HG02759 (cell line): ENCODE results near the gene TMCO5A.
"Not testable (repeated sequence)": the region's sequence is repeated elsewhere in the genome, so short reads cannot be mapped to it uniquely, and the experiment has no call there.

ENCODE experiments used
- ATAC-seq: cut with Tn5 transposase; IDR thresholded peaks from one replicate; pipeline ENCODE4 v1.9.1; 2021; ENCODE audit warnings: mild to moderate bottlenecking, moderate library complexity; ENCODE audit not compliant: unreplicated experiment

TMCO5A gene

DNA sequence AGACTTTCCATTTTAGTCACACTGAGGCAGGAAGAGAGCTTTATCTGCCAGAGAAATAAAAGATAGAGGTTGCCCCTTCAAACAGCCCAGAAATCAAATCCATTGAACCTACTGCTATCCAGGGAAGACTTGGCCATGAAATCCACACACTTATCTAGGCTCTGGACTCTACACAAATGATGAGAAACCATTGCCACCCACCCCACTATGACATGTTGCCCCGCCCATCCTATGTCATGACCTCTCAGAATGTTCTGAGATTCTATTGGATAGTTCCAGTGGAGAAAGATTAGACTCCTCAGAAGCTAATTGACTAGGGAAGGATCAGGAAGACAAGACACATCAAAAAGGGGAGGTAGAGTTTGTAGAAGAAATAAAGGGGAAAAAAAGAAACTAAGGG is at the start of gene TMCO5A:
Gene TMCO5A (plus strand): TSS at position 301 of the 400 bp plus-strand sequence. CDS start 1,684 bp downstream, outside the sequence.
- no peak for ATAC-seq

GRCh38 chr15:37885651-37886050 is 48.8 kb upstream of the TMCO5A start:
- no peak for ATAC-seq

- no peak for ATAC-seq
Measured at GRCh38 chr15:37888356-37888755, 46.1 kb upstream of the TMCO5A start.

- peak; percentile 59 for ATAC-seq
Measured at GRCh38 chr15:37891766-37892368, 42.6 kb upstream of the TMCO5A start.

DNA sequence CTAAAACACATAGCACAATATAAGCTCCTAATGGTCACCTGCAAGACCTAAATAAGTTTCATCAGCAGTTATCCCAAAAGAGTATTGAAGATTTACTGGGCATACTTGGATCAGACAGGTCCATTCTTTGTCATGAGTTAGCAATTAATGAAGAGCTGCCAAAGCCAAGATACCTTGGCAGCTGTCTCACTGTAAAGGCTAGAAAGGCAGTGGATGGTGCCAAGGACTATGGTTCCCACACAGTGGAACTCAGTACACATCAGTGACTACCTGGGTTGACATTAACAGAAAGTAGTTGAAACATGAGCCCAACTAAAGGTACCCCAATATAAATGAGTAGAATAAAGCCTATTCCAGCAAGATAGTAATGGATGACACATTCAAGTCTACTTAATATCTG is 41.1 kb upstream of the TMCO5A start:
- no peak for ATAC-seq

- ATAC-seq: no peak
Measured at GRCh38 chr15:37898362-37898761, 36.1 kb upstream of the TMCO5A start.

GRCh38 chr15:37900326-37901221 is 33.9 kb upstream of the TMCO5A start:
- ATAC-seq: no peak

GRCh38 chr15:37902126-37902525 is 32.3 kb upstream of the TMCO5A start:
- ATAC-seq: no peak

GRCh38 chr15:37903919-37904625 is 30.4 kb upstream of the TMCO5A start:
- no peak for ATAC-seq

DNA sequence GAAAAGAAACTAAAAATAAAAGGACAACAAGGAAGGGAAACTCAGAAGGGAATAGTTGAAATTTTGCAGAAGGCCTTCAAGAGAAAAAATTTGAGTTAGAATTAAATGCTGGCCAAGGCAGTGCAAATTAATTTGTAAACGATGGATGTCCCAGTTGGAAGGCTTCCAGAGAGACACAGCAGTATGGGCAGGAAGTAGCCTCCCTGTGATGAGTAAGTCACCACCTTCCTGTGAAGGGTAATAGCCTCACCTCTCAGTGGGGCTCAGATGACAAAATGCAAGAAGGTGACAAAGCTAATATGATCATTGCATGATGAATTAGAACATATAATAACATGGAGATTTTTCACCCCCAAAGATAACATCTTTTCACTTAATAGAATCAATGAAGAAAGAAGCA is 27.3 kb upstream of the TMCO5A start:
- ATAC-seq: no peak

- ATAC-seq: no peak
Measured at GRCh38 chr15:37921527-37922385, 12.7 kb upstream of the TMCO5A start.

- ATAC-seq: no peak
Measured at GRCh38 chr15:37926136-37926535, 8.3 kb upstream of the TMCO5A start.

DNA sequence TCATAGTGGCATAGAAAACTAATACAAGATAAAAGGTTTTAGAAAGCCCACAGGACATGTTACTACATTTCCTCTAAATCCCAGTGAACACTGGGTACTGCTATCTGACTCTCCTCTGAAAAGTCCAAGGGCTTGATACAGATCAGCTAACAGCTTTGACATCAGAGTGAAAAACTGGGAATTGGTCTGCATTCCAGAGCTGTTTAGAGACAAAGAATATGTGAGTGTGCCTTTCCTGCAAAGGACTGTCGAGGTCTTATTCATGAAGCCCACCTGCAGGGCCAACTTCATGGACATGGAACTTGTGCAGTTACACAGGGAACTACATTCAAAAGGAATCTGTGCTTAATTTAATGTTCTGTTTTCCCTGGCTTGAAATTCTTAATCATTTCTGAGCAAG is 5.2 kb upstream of the TMCO5A start:
- no peak for ATAC-seq

- ATAC-seq: no peak
Measured at GRCh38 chr15:37931321-37931720, 3.1 kb upstream of the TMCO5A start.

DNA sequence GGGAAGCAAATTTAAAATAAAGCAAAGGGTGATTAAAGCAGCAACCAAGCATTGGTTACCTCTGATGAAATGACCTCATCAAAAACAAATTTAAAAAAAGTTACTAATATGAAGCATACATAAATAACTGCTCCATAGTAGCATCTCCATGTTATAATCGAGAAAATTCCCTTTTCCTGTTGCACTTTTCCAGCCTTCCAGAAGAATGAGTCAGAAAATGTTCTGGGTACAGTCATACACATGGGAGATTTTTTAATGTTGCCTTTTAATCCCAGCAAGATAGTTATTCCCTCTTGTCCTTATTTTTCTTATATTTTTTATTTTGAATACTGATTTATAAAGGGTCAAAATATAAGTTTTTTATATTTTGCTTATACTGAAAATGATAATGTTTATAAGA is 2.6 kb upstream of the TMCO5A start:
- no peak for ATAC-seq

GRCh38 chr15:37932549-37932948 is 1.9 kb upstream of the TMCO5A start:
- ATAC-seq: no peak

DNA sequence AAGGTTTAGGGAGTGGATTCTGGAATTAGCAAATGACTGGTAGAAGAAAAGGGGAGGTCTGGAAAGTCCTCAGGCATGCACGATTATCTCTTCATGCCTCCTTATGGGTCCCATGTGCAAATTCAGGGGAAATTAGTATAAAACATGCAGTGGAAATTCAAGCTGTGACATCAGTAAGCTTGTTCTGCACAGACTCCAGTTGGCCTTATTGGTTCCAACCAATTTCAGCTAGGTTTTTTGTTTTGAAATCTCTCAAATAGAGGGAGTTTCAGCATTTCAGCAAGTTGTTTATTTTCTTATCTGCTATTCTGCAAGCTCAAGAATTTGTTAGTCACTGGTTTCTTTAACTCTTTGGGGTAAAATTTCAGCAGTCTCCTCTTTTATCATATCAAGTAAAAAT is 774 bp upstream of the TMCO5A start:
- ATAC-seq: no peak

- ATAC-seq: no peak
Measured at GRCh38 chr15:37940876-37941275, 6.4 kb downstream of the TMCO5A start.

- no peak for ATAC-seq
Measured at GRCh38 chr15:37941779-37942178, 7.3 kb downstream of the TMCO5A start.

- ATAC-seq: no peak
Measured at GRCh38 chr15:37951999-37952398, 17.6 kb downstream of the TMCO5A start.

- not testable (repeated sequence) for ATAC-seq
Measured at GRCh38 chr15:37960742-37961141, 26.3 kb downstream of the TMCO5A start.
